Measurements from ENCODE around the gene TRIM54. TPM values are rescaled to one million over a fixed set of nuclear protein-coding genes. Genes with fewer than 3 reads are reported as not detected.

TRIM54 gene
- total and polyA plus RNA-seq, 2 experiments from 2014 or later, result not detected

DNA sequence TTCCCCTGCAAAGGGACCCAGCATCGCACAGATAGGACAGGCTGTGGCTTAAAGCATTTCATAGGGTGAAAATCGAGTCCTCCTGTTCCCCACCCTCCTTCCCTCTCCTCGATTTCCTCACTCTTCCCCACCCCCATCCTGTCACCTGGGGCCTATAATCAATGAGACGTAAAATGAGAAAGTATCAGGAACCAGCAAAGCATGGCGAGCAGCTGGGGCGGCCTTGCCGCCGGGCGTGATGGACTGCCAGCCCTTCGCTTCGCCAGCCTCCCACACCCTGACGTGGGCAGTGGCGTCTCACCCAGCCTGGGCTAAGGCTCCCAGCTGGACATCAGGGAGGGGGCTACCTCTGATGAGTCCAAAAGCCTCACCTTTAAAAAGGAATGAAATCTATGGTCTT lies 30.5 kb upstream of the TRIM54 start:
- Histone ChIP-seq H3K4me2 (no peak overlapping the region), H3K4me1 (ENCODE audit: insufficient read depth) (no peaks in the 10 kb centered on the region), H3K36me3 (replicated peaks; ENCODE audit: insufficient read depth, low read depth) (no peaks in the 10 kb centered on the region), H3K27ac (no peak overlapping the region), H2AFZ (no peak overlapping the region), H4K20me1 (ENCODE audit: insufficient read depth, poor library complexity, severe bottlenecking) (no peaks in the 10 kb centered on the region), H3K9me3 (ENCODE audit: low read depth) (no peaks in the 10 kb centered on the region), H3K27me3 (peaks cover 37% of the 10 kb centered on the region), H3K9me2 (replicated peaks; ENCODE audit: insufficient read depth) (no peaks in the 10 kb centered on the region), H3K4me3 (no peak overlapping the region), H3K79me2 (no peaks in the 10 kb centered on the region)
- WGBS (ENCODE audit: low lambda C conversion rate, missing lambda C conversion rate), result 88% methylated on average over 13 of the region's 13 CpGs
- no peak for TF ChIP-seq EZH2phosphoT487 (IDR thresholded peaks at IDR 0.05; ENCODE audit: low read depth, severe bottlenecking, unreplicated experiment)
- no peak for TF ChIP-seq EZH2 (IDR thresholded peaks at IDR 0.05; ENCODE audit: borderline replicate concordance)
- TF ChIP-seq, protein P1, sequence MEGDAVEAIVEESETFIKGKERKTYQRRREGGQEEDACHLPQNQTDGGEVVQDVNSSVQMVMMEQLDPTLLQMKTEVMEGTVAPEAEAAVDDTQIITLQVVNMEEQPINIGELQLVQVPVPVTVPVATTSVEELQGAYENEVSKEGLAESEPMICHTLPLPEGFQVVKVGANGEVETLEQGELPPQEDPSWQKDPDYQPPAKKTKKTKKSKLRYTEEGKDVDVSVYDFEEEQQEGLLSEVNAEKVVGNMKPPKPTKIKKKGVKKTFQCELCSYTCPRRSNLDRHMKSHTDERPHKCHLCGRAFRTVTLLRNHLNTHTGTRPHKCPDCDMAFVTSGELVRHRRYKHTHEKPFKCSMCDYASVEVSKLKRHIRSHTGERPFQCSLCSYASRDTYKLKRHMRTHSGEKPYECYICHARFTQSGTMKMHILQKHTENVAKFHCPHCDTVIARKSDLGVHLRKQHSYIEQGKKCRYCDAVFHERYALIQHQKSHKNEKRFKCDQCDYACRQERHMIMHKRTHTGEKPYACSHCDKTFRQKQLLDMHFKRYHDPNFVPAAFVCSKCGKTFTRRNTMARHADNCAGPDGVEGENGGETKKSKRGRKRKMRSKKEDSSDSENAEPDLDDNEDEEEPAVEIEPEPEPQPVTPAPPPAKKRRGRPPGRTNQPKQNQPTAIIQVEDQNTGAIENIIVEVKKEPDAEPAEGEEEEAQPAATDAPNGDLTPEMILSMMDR (IDR thresholded peaks at IDR 0.05; ENCODE audit: poor library complexity), result no peak
- DNase-seq (ENCODE audit: low spot score), result no peak

DNA sequence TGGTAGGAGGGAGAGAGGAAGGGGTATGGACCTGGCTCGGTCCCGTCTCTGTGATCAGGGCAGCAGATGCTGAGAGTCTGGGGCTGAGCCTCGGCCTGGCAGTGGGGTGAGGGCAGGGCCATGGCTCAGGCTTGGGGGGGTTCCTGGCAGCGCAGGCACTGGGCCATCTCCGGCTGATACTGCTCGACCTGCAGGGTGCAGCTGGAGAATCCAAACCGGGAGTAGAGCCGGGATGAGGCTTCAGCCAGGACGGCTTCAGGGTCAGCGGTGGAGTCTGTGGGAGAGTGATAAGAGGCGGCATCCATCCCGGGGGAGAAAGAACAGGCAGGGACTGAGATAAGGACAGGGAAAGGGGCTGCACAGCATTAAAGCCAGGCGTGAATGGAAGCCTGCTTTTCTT lies 27.0 kb upstream of the TRIM54 start:
- Histone ChIP-seq H3K27me3 (peaks cover 50% of the 10 kb centered on the region), H3K4me2 (no peak overlapping the region), H3K9me3 (ENCODE audit: low read depth) (no peaks in the 10 kb centered on the region), H4K20me1 (ENCODE audit: insufficient read depth, poor library complexity, severe bottlenecking) (no peaks in the 10 kb centered on the region), H2AFZ (no peak overlapping the region), H3K4me3 (no peak overlapping the region), H3K79me2 (no peaks in the 10 kb centered on the region), H3K36me3 (replicated peaks; ENCODE audit: insufficient read depth, low read depth) (no peaks in the 10 kb centered on the region), H3K27ac (no peak overlapping the region), H3K9me2 (replicated peaks; ENCODE audit: insufficient read depth) (no peaks in the 10 kb centered on the region), H3K4me1 (ENCODE audit: insufficient read depth) (no peaks in the 10 kb centered on the region)
- WGBS (ENCODE audit: low lambda C conversion rate, missing lambda C conversion rate), result 35% methylated on average over 11 of the region's 13 CpGs
- TF ChIP-seq, protein P1 (IDR thresholded peaks at IDR 0.05; ENCODE audit: poor library complexity), result no peak
- TF ChIP-seq EZH2 (IDR thresholded peaks at IDR 0.05; ENCODE audit: borderline replicate concordance), result no peak
- DNase-seq (ENCODE audit: low spot score), result no peak

- Histone ChIP-seq H2AFZ (no peak overlapping the region), H4K20me1 (ENCODE audit: insufficient read depth, poor library complexity, severe bottlenecking) (no peaks in the 10 kb centered on the region), H3K4me1 (ENCODE audit: insufficient read depth) (no peaks in the 10 kb centered on the region), H3K36me3 (replicated peaks; ENCODE audit: insufficient read depth, low read depth) (no peaks in the 10 kb centered on the region), H3K9me2 (replicated peaks; ENCODE audit: insufficient read depth) (no peaks in the 10 kb centered on the region), H3K27ac (no peak overlapping the region), H3K79me2 (no peaks in the 10 kb centered on the region), H3K4me3 (no peak overlapping the region), H3K4me2 (no peak overlapping the region), H3K27me3 (peaks cover 52% of the 10 kb centered on the region), H3K9me3 (ENCODE audit: low read depth) (no peaks in the 10 kb centered on the region)
- WGBS (ENCODE audit: low lambda C conversion rate, missing lambda C conversion rate), result 42% methylated on average over 1 of the region's 1 CpG
- no peak for DNase-seq (ENCODE audit: low spot score)
- TF ChIP-seq, protein P1 (IDR thresholded peaks at IDR 0.05; ENCODE audit: poor library complexity), result no peak
- no peak for TF ChIP-seq EZH2 (IDR thresholded peaks at IDR 0.05; ENCODE audit: borderline replicate concordance)
- TF ChIP-seq EZH2phosphoT487 (IDR thresholded peaks at IDR 0.05; ENCODE audit: low read depth, severe bottlenecking, unreplicated experiment), result no peak
Measured at GRCh38 chr2:27255660-27256059, 26.6 kb upstream of the TRIM54 start.
